Measurements from ENCODE around the gene KRT4.

KRT4 gene

GRCh38 chr12:52783563-52784316 lies 30.2 kb downstream of the KRT4 start:
- TF ChIP-seq FOXM1 (IDR thresholded peaks at IDR 0.05; ENCODE audit: borderline replicate concordance, low read depth): no peak

- TF ChIP-seq ZBTB7A (IDR thresholded peaks at IDR 0.05; ENCODE audit: low read depth) (no peak), CEBPB (IDR thresholded peaks at IDR 0.05) (no peak), TAF1 (IDR thresholded peaks at IDR 0.05; ENCODE audit: low read depth) (no peak), TCF12 (IDR thresholded peaks at IDR 0.05; ENCODE audit: low read depth) (no peak), YY1 (IDR thresholded peaks at IDR 0.05; ENCODE audit: low read depth) (no peak), EGR1 (IDR thresholded peaks at IDR 0.05) (no peak), RAD21 (IDR thresholded peaks at IDR 0.05; ENCODE audit: low read depth) (no peak), FOXM1 (IDR thresholded peaks at IDR 0.05; ENCODE audit: borderline replicate concordance, low read depth) (no peak), CREB1 (IDR thresholded peaks at IDR 0.05; ENCODE audit: low read depth) (no peak)
- TF ChIP-seq, protein P1, sequence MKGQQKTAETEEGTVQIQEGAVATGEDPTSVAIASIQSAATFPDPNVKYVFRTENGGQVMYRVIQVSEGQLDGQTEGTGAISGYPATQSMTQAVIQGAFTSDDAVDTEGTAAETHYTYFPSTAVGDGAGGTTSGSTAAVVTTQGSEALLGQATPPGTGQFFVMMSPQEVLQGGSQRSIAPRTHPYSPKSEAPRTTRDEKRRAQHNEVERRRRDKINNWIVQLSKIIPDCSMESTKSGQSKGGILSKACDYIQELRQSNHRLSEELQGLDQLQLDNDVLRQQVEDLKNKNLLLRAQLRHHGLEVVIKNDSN (IDR thresholded peaks at IDR 0.05): no peak
These were observed 31.4 kb downstream of the KRT4 start for GRCh38 chr12:52782502-52782901.

GRCh38 chr12:52781399-52782082 lies 32.4 kb downstream of the KRT4 start:
- TF ChIP-seq MAX (IDR thresholded peaks at IDR 0.05): no peak
- TF ChIP-seq FOXM1 (IDR thresholded peaks at IDR 0.05; ENCODE audit: borderline replicate concordance, low read depth): no peak
- no peak for TF ChIP-seq TEAD4 (IDR thresholded peaks at IDR 0.05)
- no peak for TF ChIP-seq EP300 (IDR thresholded peaks at IDR 0.05; ENCODE audit: borderline replicate concordance)
- TF ChIP-seq ZBTB7A (IDR thresholded peaks at IDR 0.05; ENCODE audit: low read depth): no peak
- TF ChIP-seq CREB1 (IDR thresholded peaks at IDR 0.05; ENCODE audit: low read depth): no peak

DNA sequence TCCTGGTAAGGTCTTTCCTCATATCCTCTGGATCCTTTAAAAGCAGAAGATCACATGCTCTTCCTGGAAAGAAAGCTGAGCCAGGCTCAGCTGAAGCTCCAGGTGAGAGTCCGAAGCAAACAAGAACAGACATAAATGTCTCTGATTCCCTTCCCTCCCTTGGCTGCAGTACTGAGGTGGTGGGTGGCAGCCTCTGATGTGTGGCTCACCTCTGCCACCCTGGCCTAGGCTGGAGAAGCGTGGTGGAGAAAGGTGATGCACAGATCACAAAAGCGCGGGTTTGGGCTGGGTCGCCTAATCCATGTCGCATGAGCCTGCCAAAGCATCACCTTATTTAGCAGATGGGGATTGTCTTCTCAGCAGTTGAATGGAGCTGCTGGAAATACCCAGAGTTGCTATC lies 34.0 kb downstream of the KRT4 start:
- TF ChIP-seq ZBTB7A (IDR thresholded peaks at IDR 0.05; ENCODE audit: low read depth): no peak
- no peak for TF ChIP-seq REST (IDR thresholded peaks at IDR 0.05; ENCODE audit: low read depth)
- no peak for TF ChIP-seq TAF1 (IDR thresholded peaks at IDR 0.05; ENCODE audit: low read depth)
- no peak for TF ChIP-seq FOXM1 (IDR thresholded peaks at IDR 0.05; ENCODE audit: borderline replicate concordance, low read depth)
- TF ChIP-seq, protein P1 (IDR thresholded peaks at IDR 0.05): no peak
- TF ChIP-seq TCF12 (IDR thresholded peaks at IDR 0.05; ENCODE audit: low read depth): no peak
- TF ChIP-seq EGR1 (IDR thresholded peaks at IDR 0.05): no peak
- no peak for TF ChIP-seq MAX (IDR thresholded peaks at IDR 0.05)
- no peak for TF ChIP-seq RAD21 (IDR thresholded peaks at IDR 0.05; ENCODE audit: low read depth)
- TF ChIP-seq NFIC (IDR thresholded peaks at IDR 0.05): no peak

GRCh38 chr12:52778833-52779232 lies 35.1 kb downstream of the KRT4 start:
- TF ChIP-seq YY1 (IDR thresholded peaks at IDR 0.05; ENCODE audit: low read depth): no peak
- no peak for TF ChIP-seq MAX (IDR thresholded peaks at IDR 0.05)
- no peak for TF ChIP-seq FOXM1 (IDR thresholded peaks at IDR 0.05; ENCODE audit: borderline replicate concordance, low read depth)
- TF ChIP-seq, protein P1 (IDR thresholded peaks at IDR 0.05): no peak
- no peak for TF ChIP-seq EGR1 (IDR thresholded peaks at IDR 0.05)
- TF ChIP-seq CREB1 (IDR thresholded peaks at IDR 0.05; ENCODE audit: low read depth): no peak
- no peak for TF ChIP-seq TEAD4 (IDR thresholded peaks at IDR 0.05)
- TF ChIP-seq CEBPB (IDR thresholded peaks at IDR 0.05): no peak
- no peak for TF ChIP-seq NFIC (IDR thresholded peaks at IDR 0.05)
- no peak for TF ChIP-seq RAD21 (IDR thresholded peaks at IDR 0.05; ENCODE audit: low read depth)
- no peak for TF ChIP-seq ZBTB7A (IDR thresholded peaks at IDR 0.05; ENCODE audit: low read depth)
- TF ChIP-seq TCF12 (IDR thresholded peaks at IDR 0.05; ENCODE audit: low read depth): no peak

DNA sequence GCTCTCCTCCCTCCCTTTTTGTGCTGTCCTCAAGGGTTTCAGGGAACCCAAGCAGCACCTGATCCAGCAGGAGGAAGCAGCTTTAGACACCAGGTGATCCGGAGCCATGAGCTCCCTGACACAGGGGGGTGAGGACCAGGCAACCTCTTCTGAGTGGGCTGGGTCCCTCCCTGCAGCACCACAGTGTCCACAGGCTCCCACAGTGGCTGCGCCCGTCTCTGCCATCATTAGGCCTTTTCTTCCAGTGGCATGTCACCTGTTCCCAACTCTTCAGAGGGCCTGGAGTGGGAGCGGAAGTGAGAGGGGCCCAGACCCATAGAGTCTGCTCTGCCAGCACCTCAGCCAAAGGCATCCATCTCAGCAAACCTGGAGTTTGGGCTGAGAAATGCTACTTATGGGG lies 36.4 kb downstream of the KRT4 start:
- TF ChIP-seq REST (IDR thresholded peaks at IDR 0.05; ENCODE audit: low read depth) (no peak), RAD21 (IDR thresholded peaks at IDR 0.05; ENCODE audit: low read depth) (no peak), EP300 (IDR thresholded peaks at IDR 0.05; ENCODE audit: borderline replicate concordance) (no peak), CREB1 (IDR thresholded peaks at IDR 0.05; ENCODE audit: low read depth) (no peak), TCF12 (IDR thresholded peaks at IDR 0.05; ENCODE audit: low read depth) (no peak), MAX (IDR thresholded peaks at IDR 0.05) (no peak), ZBTB7A (IDR thresholded peaks at IDR 0.05; ENCODE audit: low read depth) (no peak), TAF1 (IDR thresholded peaks at IDR 0.05; ENCODE audit: low read depth) (no peak), NFIC (IDR thresholded peaks at IDR 0.05) (no peak), CEBPB (IDR thresholded peaks at IDR 0.05) (no peak), YY1 (IDR thresholded peaks at IDR 0.05; ENCODE audit: low read depth) (no peak), EGR1 (IDR thresholded peaks at IDR 0.05) (no peak), TEAD4 (IDR thresholded peaks at IDR 0.05) (no peak), FOXM1 (IDR thresholded peaks at IDR 0.05; ENCODE audit: borderline replicate concordance, low read depth) (no peak)
- TF ChIP-seq, protein P1 (IDR thresholded peaks at IDR 0.05): no peak

Data from Ishikawa (cell line).